GM21423 (cell line): ENCODE results near the gene PLPP2.

Experiments
- ATAC-seq: cut with Tn5 transposase; IDR thresholded peaks from one replicate; pipeline ENCODE4 v1.9.1; 2021; ENCODE audit warnings: mild to moderate bottlenecking, moderate library complexity; ENCODE audit not compliant: unreplicated experiment

Gene PLPP2

GRCh38 chr19:294341-294945 lies 3.2 kb upstream of the PLPP2 start:
- ATAC-seq = no peak

- ATAC-seq = no peak
These were observed 2.4 kb upstream of the PLPP2 start for GRCh38 chr19:293436-294110.

GRCh38 chr19:292951-293350 lies 1.7 kb upstream of the PLPP2 start:
- ATAC-seq = no peak

- ATAC-seq = no peak
These were observed 1.2 kb upstream of the PLPP2 start for GRCh38 chr19:292281-292884.

- ATAC-seq = no peak
These were observed 518 bp upstream of the PLPP2 start for GRCh38 chr19:291561-292280.

- no peak for ATAC-seq
These were observed 714 bp downstream of the PLPP2 start for GRCh38 chr19:290372-291005.

- ATAC-seq = no peak
These were observed 1.4 kb downstream of the PLPP2 start for GRCh38 chr19:289651-290371.

- no peak for ATAC-seq
These were observed 2.3 kb downstream of the PLPP2 start for GRCh38 chr19:288911-289310.

GRCh38 chr19:287381-287871 lies 3.8 kb downstream of the PLPP2 start:
- no peak for ATAC-seq

GRCh38 chr19:283395-283794 lies 7.8 kb downstream of the PLPP2 start:
- ATAC-seq = no peak

GRCh38 chr19:282501-282900 lies 8.7 kb downstream of the PLPP2 start:
- ATAC-seq = no peak

- ATAC-seq = no peak
These were observed 9.2 kb downstream of the PLPP2 start for GRCh38 chr19:281992-282391.

- no peak for ATAC-seq
These were observed 9.9 kb downstream of the PLPP2 start for GRCh38 chr19:281156-281853.

GRCh38 chr19:280541-281009 lies 10.6 kb downstream of the PLPP2 start:
- ATAC-seq = no peak

- ATAC-seq = no peak
These were observed 11.5 kb downstream of the PLPP2 start for GRCh38 chr19:279656-280055.

- ATAC-seq = no peak
These were observed 12.0 kb downstream of the PLPP2 start for GRCh38 chr19:279231-279630.

- ATAC-seq = no peak
These were observed 13.5 kb downstream of the PLPP2 start for GRCh38 chr19:277581-278165.

GRCh38 chr19:277131-277530 lies 14.1 kb downstream of the PLPP2 start:
- no peak for ATAC-seq

- ATAC-seq = no peak
These were observed 15.1 kb downstream of the PLPP2 start for GRCh38 chr19:275958-276646.
